ENCODE results near the gene TBC1D20.

Gene TBC1D20

DNA sequence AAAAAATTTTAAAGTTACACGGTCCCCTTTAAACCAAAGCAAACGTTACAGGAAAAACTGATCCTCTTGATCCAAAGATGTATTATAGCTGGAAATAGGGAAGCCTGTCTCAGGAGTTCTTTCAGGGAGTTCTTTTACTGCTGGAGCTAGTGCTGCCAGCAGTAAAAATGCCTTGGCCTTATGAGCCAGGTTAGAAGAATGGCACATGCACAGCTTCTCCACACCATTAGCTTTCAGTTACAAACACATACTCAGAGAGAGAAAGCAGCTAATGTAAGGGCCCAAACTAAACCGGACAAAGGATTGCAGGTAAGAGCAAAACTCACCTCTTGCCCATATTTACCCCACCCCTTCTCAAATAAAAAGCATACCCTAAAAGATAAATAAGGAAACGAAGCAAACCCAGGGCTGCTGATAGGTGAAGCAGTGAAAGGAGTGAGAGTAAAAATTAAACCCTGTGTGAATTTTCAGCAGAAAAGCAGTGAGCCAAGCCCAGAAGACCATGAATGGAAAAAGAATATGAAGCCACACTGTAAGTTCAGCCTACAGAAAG is 19.0 kb downstream of the TBC1D20 start:
- no peak for DNase-seq (ENCODE audit: low read depth)
- H3K4me3 ChIP-seq (ENCODE audit: low read length): no peak overlapping the region
- TF ChIP-seq, protein P1, sequence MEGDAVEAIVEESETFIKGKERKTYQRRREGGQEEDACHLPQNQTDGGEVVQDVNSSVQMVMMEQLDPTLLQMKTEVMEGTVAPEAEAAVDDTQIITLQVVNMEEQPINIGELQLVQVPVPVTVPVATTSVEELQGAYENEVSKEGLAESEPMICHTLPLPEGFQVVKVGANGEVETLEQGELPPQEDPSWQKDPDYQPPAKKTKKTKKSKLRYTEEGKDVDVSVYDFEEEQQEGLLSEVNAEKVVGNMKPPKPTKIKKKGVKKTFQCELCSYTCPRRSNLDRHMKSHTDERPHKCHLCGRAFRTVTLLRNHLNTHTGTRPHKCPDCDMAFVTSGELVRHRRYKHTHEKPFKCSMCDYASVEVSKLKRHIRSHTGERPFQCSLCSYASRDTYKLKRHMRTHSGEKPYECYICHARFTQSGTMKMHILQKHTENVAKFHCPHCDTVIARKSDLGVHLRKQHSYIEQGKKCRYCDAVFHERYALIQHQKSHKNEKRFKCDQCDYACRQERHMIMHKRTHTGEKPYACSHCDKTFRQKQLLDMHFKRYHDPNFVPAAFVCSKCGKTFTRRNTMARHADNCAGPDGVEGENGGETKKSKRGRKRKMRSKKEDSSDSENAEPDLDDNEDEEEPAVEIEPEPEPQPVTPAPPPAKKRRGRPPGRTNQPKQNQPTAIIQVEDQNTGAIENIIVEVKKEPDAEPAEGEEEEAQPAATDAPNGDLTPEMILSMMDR (conservative IDR thresholded peaks at IDR 0.05; ENCODE audit: low read length): no peak

DNA sequence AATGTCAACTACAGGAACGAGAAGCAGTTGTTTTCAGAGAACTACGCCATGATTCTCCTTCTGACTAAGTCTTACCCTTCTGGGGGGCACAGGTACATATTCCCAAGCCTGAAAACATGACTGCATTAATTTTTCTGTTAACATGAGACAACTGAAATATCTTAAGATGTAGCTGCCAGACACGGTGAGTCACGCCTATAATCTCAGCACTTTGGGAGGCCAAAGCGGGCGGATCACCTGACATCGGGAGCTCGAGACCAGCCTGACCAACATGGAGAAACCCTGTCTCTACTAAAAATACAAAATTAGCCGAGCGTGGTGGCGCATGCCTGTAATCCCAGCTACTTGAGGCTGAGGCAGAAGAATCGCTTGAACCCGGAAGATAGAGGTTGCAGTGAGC is 21.7 kb downstream of the TBC1D20 start:
- no peak for DNase-seq (ENCODE audit: low read depth)
- TF ChIP-seq, protein P1 (conservative IDR thresholded peaks at IDR 0.05; ENCODE audit: low read length): no peak
- no peak overlapping the region for H3K4me3 ChIP-seq (ENCODE audit: low read length)

DNA sequence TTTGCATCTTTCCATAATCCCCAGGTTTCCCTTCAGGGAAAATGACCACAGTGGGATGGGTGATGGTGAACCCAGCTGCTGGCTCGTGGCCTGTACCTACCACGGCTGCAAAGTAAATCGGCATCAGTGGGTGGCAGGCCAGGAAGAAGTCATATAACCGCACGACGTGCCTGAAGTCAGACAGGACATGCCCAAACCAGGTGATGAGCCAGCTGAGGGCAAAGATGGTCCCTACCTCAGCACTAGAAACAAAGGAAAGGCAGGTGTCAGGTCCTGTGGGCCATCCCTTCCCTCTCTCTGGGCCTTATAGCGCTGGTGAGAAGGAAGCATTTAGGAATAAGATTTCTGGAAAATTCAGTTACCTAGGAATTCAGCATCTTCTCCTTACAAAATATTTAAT is 22.2 kb downstream of the TBC1D20 start:
- DNase-seq (ENCODE audit: low read depth): no peak
- TF ChIP-seq, protein P1 (conservative IDR thresholded peaks at IDR 0.05; ENCODE audit: low read length): no peak
- no peak overlapping the region for H3K4me3 ChIP-seq (ENCODE audit: low read length)

- no peak for DNase-seq (ENCODE audit: low read depth)
- H3K4me3 ChIP-seq (ENCODE audit: low read length): no peak overlapping the region
- TF ChIP-seq, protein P1 (conservative IDR thresholded peaks at IDR 0.05; ENCODE audit: low read length): no peak
Observed at GRCh38 chr20:438571-439469, 23.5 kb downstream of the TBC1D20 start.

- no peak overlapping the region for H3K4me3 ChIP-seq (ENCODE audit: low read length)
- no peak for DNase-seq (ENCODE audit: low read depth)
- TF ChIP-seq, protein P1 (conservative IDR thresholded peaks at IDR 0.05; ENCODE audit: low read length): no peak
Observed at GRCh38 chr20:437787-438486, 24.4 kb downstream of the TBC1D20 start.

DNA sequence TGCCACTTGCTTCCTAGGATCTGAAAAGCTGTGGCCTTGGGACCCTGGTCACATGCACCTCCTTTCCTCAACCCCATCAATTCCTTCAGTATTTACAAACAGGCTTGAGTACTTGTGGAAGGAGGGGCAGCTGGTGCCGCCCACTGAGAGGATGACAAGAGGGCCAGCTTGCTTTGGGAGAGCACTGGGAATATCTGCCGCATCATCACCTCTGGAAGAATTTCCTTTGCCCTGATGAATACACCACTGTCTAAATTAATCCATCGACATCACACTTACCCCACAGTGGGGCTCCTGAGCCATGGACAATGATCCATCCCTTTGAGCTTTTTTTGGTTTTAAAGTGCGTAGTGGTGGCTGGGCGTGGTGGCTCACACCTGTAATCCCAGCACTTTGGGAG is 25.9 kb downstream of the TBC1D20 start:
- TF ChIP-seq, protein P1 (conservative IDR thresholded peaks at IDR 0.05; ENCODE audit: low read length): no peak
- no peak overlapping the region for H3K4me3 ChIP-seq (ENCODE audit: low read length)

More for the DNA sequence above, 25.9 kb downstream of the TBC1D20 start:
- DNase-seq (ENCODE audit: low read depth): no peak
